Fibroblast of lung (primary cell): ENCODE data around the gene RETN. TPM values are rescaled to one million over a fixed set of nuclear protein-coding genes. Genes with fewer than 3 reads are reported as not detected.

Source experiments
- DNase-seq, 2 donors: peaks; one replicate each; pipeline versions ENCODE4 v3.0.0 to v3.0.0-alpha.2; 2010; ENCODE audit warnings: low read depth in 2 of 2
- H2AFZ ChIP-seq: 2 replicates; pipeline ENCODE4 v1.5.1; 2012; ENCODE audit warnings: low read length, control low read depth, inconsistent platforms
- H3K27ac ChIP-seq: 2 replicates; pipeline ENCODE4 v1.5.1; 2011; ENCODE audit warnings: low read length, control low read depth; ENCODE audit not compliant: insufficient read depth
- H3K27me3 ChIP-seq: 2 replicates; pipeline ENCODE4 v1.5.1; 2011; ENCODE audit warnings: mild to moderate bottlenecking, low read length; ENCODE audit not compliant: control insufficient read depth, insufficient read depth
- H3K36me3 ChIP-seq: 2 replicates; pipeline ENCODE4 v1.5.1; 2011; ENCODE audit warnings: low read length; ENCODE audit not compliant: control insufficient read depth, insufficient read depth
- H3K4me1 ChIP-seq: 2 replicates; pipeline ENCODE4 v1.5.1; 2011; ENCODE audit warnings: low read length; ENCODE audit not compliant: control insufficient read depth, insufficient read depth; ENCODE audit errors: extremely low read depth
- H3K4me2 ChIP-seq: 2 replicates; pipeline ENCODE4 v1.5.1; 2011; ENCODE audit warnings: low read length, control low read depth; ENCODE audit not compliant: insufficient read depth; ENCODE audit errors: extremely low read depth
- H3K4me3 ChIP-seq, 4 experiments: fragments of 200-600 bp in 1 of 4; sonication (generic) in 1 of 4; replicated peaks in 1 of 4; 2 replicates each; pipeline ENCODE4 v1.5.1; 2011 to 2016; ENCODE audit warnings: low read length in 4 of 4, low read depth in 3 of 4, mild to moderate bottlenecking in 3 of 4, control low read depth in 2 of 4, inconsistent platforms in 1 of 4, mixed read lengths in 1 of 4; ENCODE audit not compliant: insufficient read depth in 1 of 4; ENCODE audit errors: control extremely low read depth in 1 of 4
- H3K79me2 ChIP-seq: 2 replicates; pipeline ENCODE4 v1.5.1; 2012; ENCODE audit warnings: mild to moderate bottlenecking, low read length, inconsistent platforms; ENCODE audit not compliant: control insufficient read depth, insufficient read depth
- H3K9ac ChIP-seq: 2 replicates; pipeline ENCODE4 v1.5.1; 2011; ENCODE audit warnings: mild to moderate bottlenecking, low read length, control low read depth; ENCODE audit not compliant: insufficient read depth
- H3K9me3 ChIP-seq: 2 replicates; pipeline ENCODE4 v1.5.1; 2012; ENCODE audit warnings: low read depth, low read length; ENCODE audit not compliant: control insufficient read depth, insufficient read depth
- H4K20me1 ChIP-seq: 2 replicates; pipeline ENCODE4 v1.5.1; 2011; ENCODE audit warnings: low read length; ENCODE audit not compliant: control insufficient read depth, insufficient read depth; ENCODE audit errors: extremely low read depth
- CTCF ChIP-seq, 2 donors: IDR thresholded peaks in 1 of 2; conservative IDR thresholded peaks in 1 of 2; 1 replicate in 1 of 2; 2 replicates in 1 of 2; pipeline ENCODE4 v1.5.1; 2011 to 2012; ENCODE audit warnings: low read length in 2 of 2, control low read depth in 1 of 2, inconsistent platforms in 1 of 2, low read depth in 1 of 2, mild to moderate bottlenecking in 1 of 2
- EZH2 ChIP-seq: IDR thresholded peaks from 2 replicates; pipeline ENCODE4 v1.5.1; 2012; ENCODE audit warnings: low read length, control low read depth, mild to moderate bottlenecking; ENCODE audit errors: missing control alignments
- polyA plus RNA-seq, 2 donors: library from polyadenylated mRNA; depleted of rRNA in 1 of 2; stranded (reverse) in 1 of 2; unstranded in 1 of 2; fragments of >200 nt; gene quantifications; 2 replicates each; pipeline ENCODE4 v1.2.1, GENCODE V29; 2011 to 2012; ENCODE audit warnings: missing spikeins in 1 of 2
- total RNA-seq: library from RNA; depleted of rRNA; stranded (reverse); fragments of >200 nt; gene quantifications from 2 replicates; pipeline ENCODE4 v1.2.1, GENCODE V29; 2014

RETN gene
- total and polyA plus RNA-seq, 2 donors (not counting 1 experiment from before 2014, with no cell fraction given): not detected

- Histone ChIP-seq H3K4me3 (peak within 1 kb of the TSS in 1 of 4 experiments; percentile 27), H3K27ac (no peak within 1 kb of the TSS)
- TF ChIP-seq EZH2: peak; percentile 52
- no peak for TF ChIP-seq CTCF (conservative IDR thresholded peaks at IDR 0.05 in 1 of 2, IDR thresholded peaks at IDR 0.05 in 1 of 2; ENCODE audit: low read depth in 1 of 2, low read length in 2 of 2)
Measured at GRCh38 chr19:7636691-7637373, 32.0 kb upstream of the RETN start, which contains the start of gene STXBP2. TSS of gene STXBP2 (plus strand) at chr19:7637110. CDS start at chr19:7637150, 40 bp downstream.

GRCh38 chr19:7637374-7638256 lies 31.2 kb upstream of the RETN start:
- Histone ChIP-seq H2AFZ (no peak overlapping the region), H3K4me2 (no peak overlapping the region), H3K4me3 (peak overlapping the region in 1 of 4 experiments; percentile 21), H3K4me1 (no peaks in the 10 kb centered on the region), H3K79me2 (no peaks in the 10 kb centered on the region), H3K9me3 (no peaks in the 10 kb centered on the region), H3K27me3 (peaks cover 8% of the 10 kb centered on the region), H3K27ac (no peak overlapping the region), H3K9ac (no peak overlapping the region), H3K36me3 (no peaks in the 10 kb centered on the region), H4K20me1 (no peaks in the 10 kb centered on the region)
- no peak for DNase-seq
- no peak for TF ChIP-seq EZH2
- no peak for TF ChIP-seq CTCF (conservative IDR thresholded peaks at IDR 0.05 in 1 of 2, IDR thresholded peaks at IDR 0.05 in 1 of 2; ENCODE audit: low read depth in 1 of 2, low read length in 2 of 2)

More at GRCh38 chr19:7636691-7637373, 32.0 kb upstream of the RETN start, which contains the start of gene STXBP2:
- no peak for DNase-seq
- Histone ChIP-seq H3K9ac (no peak within 1 kb of the TSS), H3K79me2 (no peaks in the 10 kb centered on the region), H3K4me2 (no peak within 1 kb of the TSS), H4K20me1 (no peaks in the 10 kb centered on the region), H3K9me3 (no peaks in the 10 kb centered on the region), H3K27me3 (peaks cover 8% of the 10 kb centered on the region), H3K36me3 (no peaks in the 10 kb centered on the region), H2AFZ (no peak within 1 kb of the TSS), H3K4me1 (no peaks in the 10 kb centered on the region)

GRCh38 chr19:7638802-7639465 lies 29.9 kb upstream of the RETN start:
- no peaks in the 10 kb centered on the region for H3K9me3 ChIP-seq
- H4K20me1 ChIP-seq: no peaks in the 10 kb centered on the region
- H2AFZ ChIP-seq: no peak overlapping the region
- no peak overlapping the region for H3K9ac ChIP-seq
- no peaks in the 10 kb centered on the region for H3K79me2 ChIP-seq
- H3K4me2 ChIP-seq: no peak overlapping the region
- peaks cover 8% of the 10 kb centered on the region for H3K27me3 ChIP-seq
- DNase-seq: no peak
- H3K36me3 ChIP-seq: no peaks in the 10 kb centered on the region
- no peak for TF ChIP-seq CTCF (conservative IDR thresholded peaks at IDR 0.05 in 1 of 2, IDR thresholded peaks at IDR 0.05 in 1 of 2; ENCODE audit: low read depth in 1 of 2, low read length in 2 of 2)
- TF ChIP-seq EZH2: no peak
- H3K4me3 ChIP-seq: no peak overlapping the region
- no peak overlapping the region for H3K27ac ChIP-seq
- H3K4me1 ChIP-seq: no peaks in the 10 kb centered on the region
